Stimulated activated CD4-positive, alpha-beta T cell treated with anti-CD3 and anti-CD28 coated beads, Interleukin-1b, Interleukin-23, amount 100 ng/mL, for 24 hours (primary cell): ENCODE measurements around the gene GOLM1.

ENCODE experiments used
- DNase-seq, 4 experiments: peaks; one replicate each; pipeline ENCODE4 v3.0.0-alpha.2; 2020; ENCODE audit warnings: low read depth in 4 of 4, low spot score in 1 of 4

The GOLM1 gene

GRCh38 chr9:86046930-86047341 lies 52.4 kb downstream of the GOLM1 start:
- DNase-seq, result no peak

- no peak for DNase-seq
Observed at GRCh38 chr9:86046071-86046636, 53.2 kb downstream of the GOLM1 start.

DNA sequence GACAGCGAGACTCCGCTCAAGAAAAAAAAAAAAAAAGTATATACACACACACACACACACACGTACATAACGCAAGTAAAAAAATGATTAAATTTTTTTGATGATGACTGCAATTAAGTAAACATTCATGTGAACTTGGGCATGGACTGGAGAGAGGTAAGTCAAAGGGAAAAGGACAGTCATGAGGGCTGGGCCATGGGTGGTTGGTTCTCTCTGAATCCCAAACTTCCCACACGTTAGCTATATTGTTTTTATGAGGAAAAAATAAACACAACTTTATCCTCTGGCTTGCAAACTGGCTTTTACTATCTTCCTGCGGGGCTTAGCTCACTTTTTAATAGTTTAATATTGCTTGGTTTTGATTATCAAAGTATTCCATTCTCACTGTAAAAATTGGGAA lies 53.7 kb downstream of the GOLM1 start:
- DNase-seq, result no peak

DNA sequence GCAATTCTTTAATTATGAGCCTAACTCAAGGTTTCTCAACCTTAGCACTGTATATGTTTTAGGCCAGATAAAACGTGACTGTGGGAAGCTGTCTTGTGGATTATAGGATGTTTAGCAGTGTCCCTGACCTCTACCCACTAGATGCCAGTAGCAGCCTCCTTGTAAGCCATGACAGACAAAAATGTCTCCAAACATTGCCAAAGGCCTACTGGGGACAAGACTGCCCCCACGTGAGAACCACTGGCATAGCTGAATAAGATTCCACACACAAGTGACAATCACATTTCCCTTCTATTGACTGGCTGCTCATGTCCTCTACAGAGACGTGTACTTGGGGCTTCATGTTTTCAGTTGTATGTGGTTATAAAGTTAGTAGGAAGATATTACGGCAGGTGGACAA lies 55.4 kb downstream of the GOLM1 start:
- DNase-seq, result no peak

- DNase-seq, result no peak
Observed at GRCh38 chr9:86043586-86043985, 55.8 kb downstream of the GOLM1 start.

GRCh38 chr9:86042199-86042978 lies 57.0 kb downstream of the GOLM1 start:
- DNase-seq, result no peak

GRCh38 chr9:86041311-86041741 lies 58.0 kb downstream of the GOLM1 start:
- DNase-seq, result no peak

DNA sequence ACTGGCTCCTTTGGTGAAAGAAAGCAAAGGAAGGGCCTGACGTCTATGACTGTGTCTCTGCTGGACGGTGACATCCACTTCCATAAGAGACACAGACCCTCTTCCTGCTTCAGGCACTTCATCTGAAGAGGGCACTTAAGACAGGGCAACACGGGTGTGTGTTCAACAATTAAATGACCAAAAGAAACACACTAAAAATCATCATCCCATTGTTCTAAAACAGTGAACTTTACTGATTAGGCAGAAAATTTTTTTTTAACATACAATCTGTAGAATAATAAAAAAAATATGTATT lies 58.5 kb downstream of the GOLM1 start:
- DNase-seq, result no peak

GRCh38 chr9:86039991-86040860 lies 59.1 kb downstream of the GOLM1 start:
- DNase-seq, result no peak

DNA sequence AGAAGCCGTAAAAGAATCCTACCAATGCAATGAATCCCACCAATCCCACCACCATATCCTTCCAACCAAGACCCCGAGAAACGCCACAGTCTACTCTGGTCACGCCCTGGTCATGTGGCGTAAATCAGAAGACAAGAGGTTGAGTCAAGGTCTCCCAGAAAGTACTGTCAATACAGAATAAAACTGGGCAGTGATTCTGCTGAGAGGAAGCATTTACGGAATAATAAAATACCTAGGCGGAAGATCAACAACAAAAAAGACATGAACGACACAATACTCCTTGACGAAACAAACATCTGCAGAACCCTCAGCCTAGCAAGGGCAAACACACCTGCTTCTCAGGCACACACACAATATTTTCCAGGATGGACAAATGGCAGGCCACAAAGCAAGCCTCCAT lies 62.8 kb downstream of the GOLM1 start:
- DNase-seq, result no peak

DNA sequence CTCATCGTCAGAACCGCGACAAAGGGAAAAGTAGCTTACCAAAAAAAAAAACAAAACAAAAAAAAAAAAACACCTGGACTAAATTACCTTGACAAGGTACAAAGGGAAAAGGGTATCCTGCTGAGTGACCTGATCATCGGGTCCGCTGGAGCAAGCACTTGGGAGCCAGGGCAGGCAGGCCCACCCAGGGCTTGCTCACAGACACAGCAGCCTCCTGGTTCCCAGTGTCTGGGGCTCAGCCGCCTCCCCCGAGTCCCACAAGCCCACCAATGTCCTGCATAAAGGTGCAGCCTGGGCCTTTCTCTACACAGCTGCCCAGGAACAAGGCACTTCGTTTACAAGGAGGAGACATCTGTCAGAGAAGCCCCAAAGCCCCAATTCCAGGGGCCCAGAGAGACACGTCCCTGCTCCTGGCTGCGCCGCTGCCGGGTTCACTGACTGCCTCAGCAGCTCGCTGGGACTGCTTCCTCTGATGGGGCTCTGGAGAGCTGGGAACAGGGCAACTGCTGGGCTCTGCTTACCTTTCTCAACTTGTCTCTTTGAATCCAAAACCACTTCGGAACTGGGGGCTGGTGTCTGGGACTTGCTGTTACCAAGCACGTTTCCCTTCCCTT lies 63.4 kb downstream of the GOLM1 start:
- DNase-seq, result no peak

GRCh38 chr9:86034863-86035734 lies 64.3 kb downstream of the GOLM1 start:
- no peak for DNase-seq

DNA sequence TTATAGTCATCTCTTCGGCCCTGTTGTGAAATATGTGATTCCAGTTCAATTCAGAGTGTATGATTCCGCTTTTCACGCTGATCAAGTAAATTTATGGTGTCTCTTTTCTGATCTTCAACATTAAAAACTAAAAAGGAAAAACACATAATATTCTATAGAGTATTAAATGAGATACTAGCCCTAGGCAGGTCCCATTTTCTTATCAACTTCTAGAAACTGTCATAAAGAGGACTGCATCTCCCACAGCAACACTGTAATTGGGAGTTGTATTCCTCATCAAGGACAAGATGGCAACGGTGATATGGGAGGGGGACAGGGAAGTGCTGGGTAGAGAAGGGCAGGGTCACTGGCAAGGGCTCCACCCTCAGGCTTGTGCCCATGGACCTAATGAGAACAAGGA lies 71.6 kb downstream of the GOLM1 start:
- DNase-seq, result no peak

- DNase-seq, result no peak
Observed at GRCh38 chr9:86022687-86023266, 76.6 kb downstream of the GOLM1 start.

DNA sequence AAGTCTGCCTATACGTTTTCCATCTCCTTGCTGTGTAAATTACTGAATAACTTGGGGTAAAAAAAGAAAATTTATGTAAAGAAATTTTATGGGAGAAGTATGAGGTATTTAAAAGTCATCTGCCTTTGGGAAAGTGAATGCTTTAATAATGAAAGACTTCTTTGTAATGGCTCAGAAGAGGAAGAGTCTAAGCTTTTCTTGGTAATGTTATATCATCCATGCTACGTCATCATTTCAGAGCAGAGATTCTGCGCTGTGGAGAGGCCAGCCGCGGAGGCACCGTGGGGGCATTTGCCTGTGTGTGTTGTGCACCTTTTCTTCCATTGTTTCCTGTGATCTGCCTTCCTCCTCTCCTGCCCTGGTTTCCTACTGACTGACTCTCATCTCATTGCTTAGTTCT lies 78.2 kb downstream of the GOLM1 start:
- no peak for DNase-seq

DNA sequence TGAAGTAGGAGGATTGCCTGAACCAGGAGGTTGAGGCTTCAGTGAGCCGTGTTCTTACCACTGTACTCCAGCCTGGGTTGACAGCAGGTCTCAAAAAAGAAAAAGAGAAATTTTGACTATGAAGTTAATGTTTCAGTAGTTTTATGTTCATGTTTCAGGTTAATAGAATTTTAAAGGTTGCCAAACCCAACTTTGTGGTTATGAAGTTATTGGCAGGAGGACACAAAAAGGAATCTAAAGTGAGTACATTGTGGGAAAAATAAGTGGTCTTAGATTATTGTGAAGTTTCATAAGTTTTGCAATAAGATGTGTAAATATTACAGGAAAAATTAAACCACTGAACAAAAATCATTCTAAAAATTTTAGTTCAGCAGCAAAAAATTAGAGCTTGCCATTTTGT lies 78.6 kb downstream of the GOLM1 start:
- DNase-seq, result no peak

DNA sequence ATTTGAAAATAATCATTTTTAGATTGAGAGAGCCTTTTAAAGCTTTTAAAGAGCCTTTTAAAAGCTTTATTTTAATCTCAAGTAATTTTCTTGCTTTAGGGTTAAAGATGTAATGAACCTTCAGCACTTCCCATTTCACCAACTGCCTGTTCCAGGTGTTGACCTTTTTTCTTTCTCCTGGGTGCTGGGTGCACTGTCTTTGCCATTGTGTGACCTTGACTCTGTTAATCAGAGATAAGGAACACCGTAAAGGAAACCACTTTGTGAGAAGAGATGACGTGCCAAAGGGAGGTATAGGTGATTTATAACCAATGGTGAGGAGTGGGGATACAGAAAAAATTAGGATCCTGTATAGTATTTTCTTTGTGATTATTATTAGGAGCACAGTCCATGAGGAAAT lies 90.2 kb downstream of the GOLM1 start:
- DNase-seq, result no peak

- DNase-seq, result no peak
Observed at GRCh38 chr9:86005253-86005775, 94.0 kb downstream of the GOLM1 start.

- DNase-seq, result no peak
Observed at GRCh38 chr9:85995599-85995998, 103.8 kb downstream of the GOLM1 start.

DNA sequence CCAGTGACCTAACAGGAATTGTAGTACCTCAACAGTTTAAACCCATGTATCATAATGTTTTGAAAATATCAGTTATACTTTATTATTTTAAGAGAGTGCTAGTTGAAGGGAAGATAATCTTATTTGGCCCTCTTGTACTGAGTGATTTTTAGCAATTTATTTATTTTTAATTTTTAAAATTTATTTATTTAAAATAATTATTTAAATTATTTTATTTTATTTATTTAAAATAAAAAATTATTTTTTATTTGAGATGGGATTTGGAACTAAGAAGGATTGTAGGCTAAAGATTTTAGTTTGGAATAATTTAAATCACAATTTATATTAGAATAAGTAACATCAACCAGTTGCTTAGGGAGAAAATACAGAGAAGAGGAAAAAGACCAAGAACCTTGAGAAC lies 104.3 kb downstream of the GOLM1 start:
- no peak for DNase-seq
